Activated CD4-positive, alpha-beta memory T cell treated with anti-CD3 and anti-CD28 coated beads for 36 hours (primary cell): ENCODE measurements around the gene KDM5C. TPM values are rescaled to one million over a fixed set of nuclear protein-coding genes. Genes with fewer than 3 reads are reported as not detected.

Experiments used
- CTCF ChIA-PET: fragments of 350-600 bp; sonication (Branson Sonifier 250); formaldehyde crosslinking; loops from one replicate; lab custom pipeline; 2021; ENCODE audit warnings: antibody characterized with exemption, inconsistent platforms; lab: Charles Lee
- POLR2A ChIA-PET: fragments of 350-600 bp; sonication (Branson Sonifier 250); formaldehyde crosslinking; loops from one replicate; lab custom pipeline; 2021; ENCODE audit warnings: antibody characterized with exemption; lab: Charles Lee
- DNase-seq: peaks from one replicate; pipeline ENCODE4 v3.0.0-alpha.2; 2020
- H3K27ac Mint-ChIP-seq: one replicate; pipeline ENCODE4 v1.8.0; 2021; ENCODE audit warnings: mixed read lengths
- H3K27me3 Mint-ChIP-seq: one replicate; pipeline ENCODE4 v1.8.0; 2021; ENCODE audit warnings: mixed read lengths
- H3K36me3 Mint-ChIP-seq: one replicate; pipeline ENCODE4 v1.8.0; 2021; ENCODE audit warnings: mixed read lengths
- H3K4me1 Mint-ChIP-seq: one replicate; pipeline ENCODE4 v1.8.0; 2021; ENCODE audit warnings: low read depth, mixed read lengths
- H3K4me3 Mint-ChIP-seq: one replicate; pipeline ENCODE4 v1.8.0; 2021; ENCODE audit warnings: mild to moderate bottlenecking, mixed read lengths
- H3K9me3 Mint-ChIP-seq: one replicate; pipeline ENCODE4 v1.8.0; 2021; ENCODE audit warnings: mixed read lengths
- intact Hi-C: fragments of 100-400 bp; cut with micrococcal nuclease; formaldehyde crosslinking; loops from one replicate; pipeline ENCODE4 v1.15.1; 2023
- total RNA-seq, 2 experiments: library from RNA; stranded (reverse); gene quantifications; one replicate each; pipeline ENCODE4 v1.2.3, GENCODE V29; 2021

Gene KDM5C
- total RNA-seq, 2 experiments from 2014 or later, result 77.6 to 86.0 TPM

DNA sequence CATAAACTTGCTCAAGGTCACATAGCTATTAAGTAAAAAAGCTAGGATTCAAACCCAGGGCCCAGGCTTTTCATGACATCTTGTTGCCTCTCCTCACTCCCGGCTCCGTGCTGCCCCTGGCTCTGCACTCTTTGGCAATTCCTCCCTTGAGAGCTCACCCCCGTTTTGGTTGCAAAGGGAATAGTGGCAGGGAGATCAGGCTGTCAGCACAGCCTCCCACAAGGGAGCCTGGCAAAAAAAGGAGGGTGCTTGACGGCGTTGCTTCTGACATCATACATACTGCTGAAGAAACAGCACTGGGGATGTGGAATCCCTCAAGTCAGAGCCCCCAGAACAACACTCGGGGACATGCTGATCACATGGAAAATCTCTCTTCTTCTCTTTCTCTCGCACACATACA is 35.8 kb upstream of the KDM5C start:
- intact Hi-C loops, result no loop called here
- no peak for DNase-seq
- Mint-ChIP-seq H3K4me1 (peaks cover 30% of the 10 kb centered on the region), H3K36me3 (no peaks in the 10 kb centered on the region), H3K27ac (no peak overlapping the region), H3K27me3 (no peaks in the 10 kb centered on the region), H3K4me3 (no peak overlapping the region), H3K9me3 (no peaks in the 10 kb centered on the region)
- POLR2A ChIA-PET, result no interaction called here
- CTCF ChIA-PET, result interaction anchor here (1.0 kb wide), 1 partner anchor 221 kb away, joined by 3 read pairs; no protein-coding TSS in a partner anchor

DNA sequence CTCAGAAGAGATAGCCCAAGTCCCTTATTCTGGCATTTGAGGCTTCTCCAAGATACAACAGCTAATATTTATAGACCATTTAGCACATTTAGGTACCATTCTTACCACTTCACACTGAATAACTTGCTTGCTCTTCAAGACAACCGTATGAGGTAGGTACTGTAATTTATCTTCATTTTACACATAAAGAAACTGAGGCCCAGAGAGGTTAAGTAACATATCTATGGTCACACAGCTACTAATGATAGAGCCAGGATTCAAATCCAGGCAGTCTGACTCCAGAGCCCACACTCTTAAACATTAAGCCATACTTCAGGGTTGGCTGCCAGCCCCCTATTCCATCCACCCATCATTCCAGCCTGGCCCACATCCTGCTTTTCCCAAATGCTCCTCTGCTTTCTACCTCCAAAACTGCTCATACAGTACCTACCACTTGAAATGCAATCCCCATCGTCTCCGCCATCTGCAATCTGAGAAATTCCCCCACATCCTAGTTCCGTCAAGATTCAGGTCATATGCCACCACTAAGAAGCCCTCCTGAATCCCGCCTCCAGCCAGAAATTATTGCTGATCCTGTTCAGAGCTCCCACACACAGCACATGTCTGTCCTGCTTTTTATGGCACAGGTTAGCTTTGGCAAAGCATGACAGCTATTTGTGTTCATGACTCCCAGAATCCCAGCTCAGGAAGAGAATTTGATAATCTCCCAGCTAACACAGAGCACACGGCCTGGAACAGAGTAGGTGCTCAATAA is 32.8 kb upstream of the KDM5C start:
- DNase-seq, result no peak
- Mint-ChIP-seq H3K36me3 (no peaks in the 10 kb centered on the region), H3K9me3 (no peaks in the 10 kb centered on the region), H3K4me3 (no peak overlapping the region), H3K27ac (no peak overlapping the region), H3K27me3 (no peaks in the 10 kb centered on the region), H3K4me1 (peaks cover 13% of the 10 kb centered on the region)
- ChIA-PET POLR2A (no interaction called here), CTCF (interaction anchor here (1.1 to 1.4 kb wide), 2 partner anchors 13 to 27 kb away, joined by 3 read pairs; no protein-coding TSS in a partner anchor)
- intact Hi-C loops, result no loop called here

GRCh38 chrX:53257166-53257565 is 32.2 kb upstream of the KDM5C start:
- CTCF ChIA-PET, result interaction anchor here (1.1 to 1.4 kb wide), 2 partner anchors 12 to 27 kb away, joined by 3 read pairs; no protein-coding TSS in a partner anchor
- intact Hi-C loops, result no loop called here
- Mint-ChIP-seq H3K27ac (no peak overlapping the region), H3K4me3 (no peak overlapping the region), H3K36me3 (no peaks in the 10 kb centered on the region), H3K27me3 (no peaks in the 10 kb centered on the region), H3K9me3 (no peaks in the 10 kb centered on the region), H3K4me1 (peaks cover 9% of the 10 kb centered on the region)
- no peak for DNase-seq
- POLR2A ChIA-PET, result no interaction called here

DNA sequence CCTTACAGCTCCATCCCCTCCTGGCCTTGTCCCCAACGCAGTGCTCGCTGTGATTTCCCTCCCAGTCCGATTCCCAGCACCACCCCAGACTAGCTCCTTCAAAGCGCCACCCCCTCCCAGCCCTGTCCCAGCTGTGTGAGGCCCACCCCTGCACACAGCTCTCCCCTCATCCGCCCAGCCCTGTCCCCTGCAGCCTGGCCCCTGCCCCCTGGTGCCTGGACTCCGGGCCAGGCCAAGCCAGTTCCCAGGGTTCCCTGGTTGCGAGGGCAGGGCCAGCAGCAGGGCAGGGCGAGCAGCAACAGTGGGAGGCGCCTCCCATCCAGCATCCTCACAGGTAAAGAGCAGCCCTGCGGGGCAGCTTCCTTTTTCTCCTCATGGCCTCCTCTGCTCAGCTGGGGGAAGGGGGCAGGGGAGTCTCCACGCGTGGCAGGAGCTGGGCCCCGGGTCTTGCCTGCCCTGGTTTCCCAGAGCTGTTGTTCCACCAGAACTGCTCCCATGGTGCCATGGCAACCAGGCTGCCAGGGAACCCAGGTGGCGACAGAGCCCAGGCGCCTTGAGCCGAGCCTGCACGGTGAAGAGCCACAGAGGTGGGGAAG is 31.5 kb upstream of the KDM5C start:
- Mint-ChIP-seq H3K36me3 (no peaks in the 10 kb centered on the region), H3K27me3 (no peaks in the 10 kb centered on the region), H3K4me3 (no peak overlapping the region), H3K4me1 (peaks cover 2% of the 10 kb centered on the region), H3K27ac (no peak overlapping the region), H3K9me3 (no peaks in the 10 kb centered on the region)
- intact Hi-C loops, result no loop called here
- DNase-seq, result no peak
- ChIA-PET CTCF (interaction anchor here (1.1 to 1.4 kb wide), 2 partner anchors 11 to 28 kb away, joined by 3 read pairs; no protein-coding TSS in a partner anchor), POLR2A (no interaction called here)

- no peak overlapping the region for H3K27ac Mint-ChIP-seq
- no peak for DNase-seq
- H3K4me1 Mint-ChIP-seq, result no peaks in the 10 kb centered on the region
- CTCF ChIA-PET, result no interaction called here
- no peaks in the 10 kb centered on the region for H3K9me3 Mint-ChIP-seq
- intact Hi-C loops, result no loop called here
- H3K4me3 Mint-ChIP-seq, result no peak overlapping the region
- POLR2A ChIA-PET, result no interaction called here
- no peaks in the 10 kb centered on the region for H3K36me3 Mint-ChIP-seq
- H3K27me3 Mint-ChIP-seq, result no peaks in the 10 kb centered on the region
Measured at GRCh38 chrX:53255738-53256191, 30.8 kb upstream of the KDM5C start.

- intact Hi-C loops, result no loop called here
- DNase-seq, result no peak
- Mint-ChIP-seq H3K9me3 (no peaks in the 10 kb centered on the region), H3K27ac (no peak overlapping the region), H3K36me3 (no peaks in the 10 kb centered on the region), H3K4me3 (no peak overlapping the region), H3K4me1 (no peaks in the 10 kb centered on the region), H3K27me3 (no peaks in the 10 kb centered on the region)
- POLR2A ChIA-PET, result no interaction called here
- CTCF ChIA-PET, result no interaction called here
Measured at GRCh38 chrX:53254570-53255461, 29.8 kb upstream of the KDM5C start.

DNA sequence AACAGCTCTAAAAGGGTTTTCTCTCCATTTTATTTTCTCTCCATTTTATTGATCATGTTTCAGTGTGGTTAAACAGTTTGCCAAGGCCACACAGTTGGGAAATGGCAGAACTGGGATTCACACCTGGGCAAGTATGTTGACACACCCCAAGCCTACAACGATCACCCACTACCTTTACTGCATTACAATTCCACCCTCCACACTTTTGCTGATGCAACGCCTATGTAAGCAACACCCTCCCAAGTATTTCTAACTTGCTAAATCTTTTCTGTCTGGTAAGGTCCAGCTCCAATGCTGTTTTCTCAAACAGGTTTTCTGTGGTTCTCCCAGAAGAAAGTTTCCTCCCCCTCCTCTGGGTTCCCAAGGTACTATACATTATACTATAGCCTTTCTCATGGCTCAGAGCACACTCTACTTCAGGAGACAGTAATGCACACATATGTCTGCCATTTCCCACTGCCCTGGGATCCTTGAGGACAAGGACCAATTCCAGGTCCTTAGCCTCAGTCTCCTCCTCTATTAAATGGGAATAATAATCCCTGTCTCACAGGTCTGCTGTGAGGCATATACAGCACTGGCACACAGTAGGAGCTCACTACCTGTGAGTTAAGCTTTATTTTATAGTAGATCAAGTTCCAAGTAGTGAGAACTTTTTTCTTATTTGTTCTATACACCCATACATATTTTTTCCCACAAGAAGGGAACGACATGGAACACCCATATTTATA is 28.4 kb upstream of the KDM5C start:
- no peak overlapping the region for H3K27ac Mint-ChIP-seq
- DNase-seq, result no peak
- ChIA-PET POLR2A (no interaction called here), CTCF (no interaction called here)
- H3K4me1 Mint-ChIP-seq, result no peaks in the 10 kb centered on the region
- intact Hi-C loops, result no loop called here
- H3K4me3 Mint-ChIP-seq, result no peak overlapping the region
- no peaks in the 10 kb centered on the region for H3K9me3 Mint-ChIP-seq
- no peaks in the 10 kb centered on the region for H3K27me3 Mint-ChIP-seq
- no peaks in the 10 kb centered on the region for H3K36me3 Mint-ChIP-seq

GRCh38 chrX:53251307-53251706 is 26.3 kb upstream of the KDM5C start:
- POLR2A ChIA-PET, result no interaction called here
- Mint-ChIP-seq H3K36me3 (no peaks in the 10 kb centered on the region), H3K4me3 (no peak overlapping the region), H3K4me1 (no peaks in the 10 kb centered on the region), H3K27me3 (no peaks in the 10 kb centered on the region), H3K9me3 (no peaks in the 10 kb centered on the region), H3K27ac (no peak overlapping the region)
- intact Hi-C loops, result no loop called here
- CTCF ChIA-PET, result no interaction called here
- DNase-seq, result no peak

DNA sequence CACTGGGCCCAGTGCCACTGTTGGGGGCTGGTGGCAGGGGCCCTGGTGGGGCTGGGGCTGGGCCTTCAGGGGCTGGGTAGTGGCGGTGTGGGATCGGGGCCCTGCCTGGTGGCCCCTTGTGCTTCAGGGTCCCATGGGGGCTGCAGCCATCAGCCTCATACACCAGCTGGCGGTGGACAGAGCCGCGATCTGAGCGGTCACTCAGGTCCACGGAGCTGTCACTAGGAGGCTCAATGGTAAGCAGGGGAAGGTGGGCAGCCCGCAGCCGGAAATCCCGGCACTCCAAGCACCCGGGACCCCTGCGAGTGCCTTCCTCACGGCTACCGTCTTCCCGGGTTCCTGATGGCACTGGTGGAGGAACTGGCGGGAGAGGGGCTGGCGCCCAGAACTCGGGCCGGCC is 25.5 kb upstream of the KDM5C start:
- Mint-ChIP-seq H3K9me3 (no peaks in the 10 kb centered on the region), H3K4me1 (no peaks in the 10 kb centered on the region), H3K27me3 (no peaks in the 10 kb centered on the region), H3K36me3 (no peaks in the 10 kb centered on the region), H3K4me3 (no peak overlapping the region), H3K27ac (no peak overlapping the region)
- ChIA-PET POLR2A (no interaction called here), CTCF (interaction anchor here (0.6 kb wide), 1 partner anchor 53 kb away, joined by 3 read pairs; no protein-coding TSS in a partner anchor)
- DNase-seq, result no peak
- intact Hi-C loops, result no loop called here

- no peaks in the 10 kb centered on the region for H3K36me3 Mint-ChIP-seq
- DNase-seq, result no peak
- H3K9me3 Mint-ChIP-seq, result no peaks in the 10 kb centered on the region
- CTCF ChIA-PET, result interaction anchor here (0.7 kb wide), 1 partner anchor 10 kb away, joined by 3 read pairs; no protein-coding TSS in a partner anchor
- H3K27ac Mint-ChIP-seq, result no peak overlapping the region
- H3K4me3 Mint-ChIP-seq, result no peak overlapping the region
- no peaks in the 10 kb centered on the region for H3K4me1 Mint-ChIP-seq
- intact Hi-C loops, result no loop called here
- POLR2A ChIA-PET, result interaction anchor here (0.5 kb wide), 1 partner anchor 9 kb away, joined by 4 read pairs; no protein-coding TSS in a partner anchor
- H3K27me3 Mint-ChIP-seq, result no peaks in the 10 kb centered on the region
Measured at GRCh38 chrX:53249408-53250042, 24.5 kb upstream of the KDM5C start.

GRCh38 chrX:53247928-53248327 is 22.9 kb upstream of the KDM5C start:
- H3K4me1 Mint-ChIP-seq, result no peaks in the 10 kb centered on the region
- H3K27me3 Mint-ChIP-seq, result no peaks in the 10 kb centered on the region
- no peaks in the 10 kb centered on the region for H3K9me3 Mint-ChIP-seq
- intact Hi-C loops, result no loop called here
- no peak for DNase-seq
- no peak overlapping the region for H3K4me3 Mint-ChIP-seq
- no peaks in the 10 kb centered on the region for H3K36me3 Mint-ChIP-seq
- H3K27ac Mint-ChIP-seq, result no peak overlapping the region
- ChIA-PET CTCF (interaction anchor here (1.3 kb wide), 1 partner anchor 9 kb away, joined by 3 read pairs; no protein-coding TSS in a partner anchor), POLR2A (no interaction called here)
